Dermis microvascular lymphatic vessel endothelial cell (primary cell): ENCODE results near the gene OPRL1. TPM values are rescaled to one million over a fixed set of nuclear protein-coding genes. Genes with fewer than 3 reads are reported as not detected.

ENCODE experiments used
- DNase-seq, 2 donors: peaks; one replicate each; pipeline versions ENCODE4 v3.0.0 to v3.0.0-alpha.2; 2010; ENCODE audit warnings: low read depth in 2 of 2
- total RNA-seq: library from RNA; depleted of rRNA; stranded (reverse); fragments of >200 nt; gene quantifications from 2 replicates; pipeline ENCODE4 v1.2.1, GENCODE V29; 2014

OPRL1 gene
- total RNA-seq, 1 donor from 2014 or later = 2.3 TPM

- DNase-seq = no peak
These were observed 59.5 kb downstream of the OPRL1 start for GRCh38 chr20:64139199-64140060.

- no peak for DNase-seq
These were observed 60.4 kb downstream of the OPRL1 start for GRCh38 chr20:64140061-64140931.

GRCh38 chr20:64140956-64141355 is 61.1 kb downstream of the OPRL1 start:
- DNase-seq = no peak

GRCh38 chr20:64142590-64142989 is 62.7 kb downstream of the OPRL1 start:
- DNase-seq = peak in 1 of 2 donors; percentile 41

- no peak for DNase-seq
These were observed 63.3 kb downstream of the OPRL1 start for GRCh38 chr20:64143018-64143801.

- no peak for DNase-seq
These were observed 64.4 kb downstream of the OPRL1 start for GRCh38 chr20:64144144-64144912.

GRCh38 chr20:64145458-64146300 is 65.8 kb downstream of the OPRL1 start:
- DNase-seq = no peak

GRCh38 chr20:64146301-64146935 is 66.5 kb downstream of the OPRL1 start:
- DNase-seq = no peak

- DNase-seq = no peak
These were observed 67.1 kb downstream of the OPRL1 start for GRCh38 chr20:64146936-64147477.

- no peak for DNase-seq
These were observed 68.7 kb downstream of the OPRL1 start for GRCh38 chr20:64148581-64148980.

- DNase-seq = no peak
These were observed 69.3 kb downstream of the OPRL1 start for GRCh38 chr20:64149141-64149540.

GRCh38 chr20:64149809-64150560 is 70.1 kb downstream of the OPRL1 start:
- no peak for DNase-seq

Other genes starting within 250 kb of the OPRL1 start
- 67.1 and 69.7 TPM in 2 replicates for gene ZBTB46, start 248.8 kb upstream of the OPRL1 start, total RNA-seq
- not detected in 2 replicates for gene ABHD16B, start 218.6 kb upstream of the OPRL1 start, total RNA-seq
- 112 and 178 TPM in 2 replicates for gene TPD52L2, start 214.8 kb upstream of the OPRL1 start, total RNA-seq
- 67.3 and 89.9 TPM in 2 replicates for gene DNAJC5, start 185.0 kb upstream of the OPRL1 start, total RNA-seq
- 26.6 and 45.0 TPM in 2 replicates for gene UCKL1, start 123.7 kb upstream of the OPRL1 start, total RNA-seq
- 5.9 and 11.0 TPM in 2 replicates for gene ZNF512B, start 110.2 kb upstream of the OPRL1 start, total RNA-seq
- gene SAMD10, start 100.4 kb upstream of the OPRL1 start, total RNA-seq = 2.4 and 5.9 TPM in 2 replicates
- gene PRPF6, start 99.0 kb upstream of the OPRL1 start, total RNA-seq = 40.6 and 49.0 TPM in 2 replicates
- gene C20orf204, start 43.9 kb upstream of the OPRL1 start, total RNA-seq = 5.8 and 6.3 TPM in 2 replicates
- gene SOX18, start 30.4 kb upstream of the OPRL1 start, total RNA-seq = 27.2 and 75.7 TPM in 2 replicates
- 27.0 and 36.0 TPM in 2 replicates for gene TCEA2, start 16.9 kb upstream of the OPRL1 start, total RNA-seq
- 12.8 and 23.0 TPM in 2 replicates for gene RGS19, start 564 bp upstream of the OPRL1 start, total RNA-seq
- gene LKAAEAR1, start 4.3 kb downstream of the OPRL1 start, total RNA-seq = 0.13 and 0.26 TPM in 2 replicates
- not detected in 2 replicates for gene NPBWR2, start 27.5 kb downstream of the OPRL1 start, total RNA-seq
- not detected in 2 replicates for gene MYT1, start 84.4 kb downstream of the OPRL1 start, total RNA-seq
- 49.3 and 52.3 TPM in 2 replicates for gene PCMTD2, start 175.7 kb downstream of the OPRL1 start, total RNA-seq